Measurements from ENCODE around the gene KLRC1.

GRCh38 chr12:10409392-10409791 lies 43.8 kb downstream of the KLRC1 start, which contains the start of gene KLRC4:
- TF ChIP-seq CTCF (IDR thresholded peaks at IDR 0.05) (no peak), POLR2A (IDR thresholded peaks at IDR 0.05) (no peak)
